Embryonic facial prominence (tissue), 1 donor: ENCODE results near the gene SLC7A10.

Experiments
- DNase-seq: peaks from one replicate; pipeline ENCODE4 v3.0.0-alpha.2; 2016; ENCODE audit errors: extremely low spot score

SLC7A10 gene

DNA sequence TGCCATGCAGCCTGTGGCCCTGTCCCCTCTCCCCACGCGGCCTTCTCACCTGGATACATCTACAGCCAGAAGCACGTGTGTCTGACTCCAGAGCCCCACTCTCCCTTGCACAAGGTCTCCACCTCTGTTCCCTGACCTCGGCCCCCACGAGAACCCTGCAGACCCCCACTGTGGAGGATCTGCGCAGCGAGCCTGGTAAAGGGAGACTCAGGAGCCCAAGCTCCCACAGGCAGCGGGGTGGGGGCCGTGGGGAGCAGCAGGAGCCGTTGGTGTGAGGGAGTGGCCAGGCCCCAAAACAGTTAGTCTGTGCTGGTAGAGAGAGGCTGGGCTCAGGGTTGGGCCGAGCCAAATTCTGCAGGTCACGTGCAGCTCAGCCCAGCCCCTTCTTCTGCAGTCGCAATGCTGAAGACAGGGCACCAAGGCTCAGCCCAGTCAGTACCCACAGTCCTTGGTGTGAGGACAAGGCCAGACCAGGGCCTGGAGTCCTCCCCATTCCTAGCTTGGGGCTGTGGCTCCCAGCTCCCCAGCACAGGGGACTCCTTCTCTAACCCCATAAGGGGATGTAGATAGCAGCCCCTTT, 28.7 kb upstream of the SLC7A10 start:
- no peak for DNase-seq

- DNase-seq: no peak
Observed at GRCh38 chr19:33252971-33253370, 27.3 kb upstream of the SLC7A10 start.

DNA sequence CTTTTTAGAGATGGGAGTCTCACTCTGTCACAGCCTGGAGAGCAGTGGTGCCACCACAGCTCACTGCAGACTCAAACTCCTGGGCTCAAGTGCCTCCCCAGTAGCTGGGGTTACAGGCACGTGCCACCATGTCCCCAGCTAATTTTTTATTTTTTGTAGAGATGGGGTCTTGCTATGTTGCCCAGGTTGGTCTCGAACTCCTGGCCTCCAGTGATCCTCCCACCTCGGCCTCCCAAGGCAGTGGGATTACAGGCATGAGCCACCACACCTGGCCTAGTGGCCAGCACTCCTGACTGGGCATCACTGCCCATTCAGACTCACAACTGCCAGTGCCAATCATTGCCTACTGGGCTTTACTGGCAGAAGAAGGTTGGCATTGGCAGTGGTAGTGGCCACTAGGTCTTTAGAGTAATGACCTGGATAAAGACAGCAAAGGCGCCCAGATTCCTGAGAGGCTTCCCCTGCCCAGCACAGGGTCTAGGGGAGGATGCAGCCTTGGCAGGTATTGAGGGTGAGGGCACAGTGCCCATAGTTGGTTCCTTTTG, 26.8 kb upstream of the SLC7A10 start:
- DNase-seq: no peak

- no peak for DNase-seq
Observed at GRCh38 chr19:33251526-33252090, 26.0 kb upstream of the SLC7A10 start.

GRCh38 chr19:33251076-33251475, 25.4 kb upstream of the SLC7A10 start:
- DNase-seq: no peak

DNA sequence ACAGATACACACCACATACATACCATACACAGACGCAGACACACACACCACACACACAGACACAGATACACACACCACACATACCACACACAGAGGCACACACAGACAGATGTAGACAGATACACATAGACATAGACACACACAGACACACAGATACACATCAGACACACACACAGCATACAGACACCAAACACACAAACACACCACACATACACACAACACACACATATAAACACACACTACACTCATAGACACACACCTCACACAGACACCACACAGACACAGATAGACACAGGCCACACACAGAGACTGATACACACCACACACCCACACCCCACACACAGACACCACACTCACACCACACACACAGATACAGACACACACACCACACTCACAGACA, 24.9 kb upstream of the SLC7A10 start:
- no peak for DNase-seq

GRCh38 chr19:33249740-33250366, 24.2 kb upstream of the SLC7A10 start:
- DNase-seq: no peak

- no peak for DNase-seq
Observed at GRCh38 chr19:33248954-33249613, 23.4 kb upstream of the SLC7A10 start.

- no peak for DNase-seq
Observed at GRCh38 chr19:33248553-33248953, 22.9 kb upstream of the SLC7A10 start.

DNA sequence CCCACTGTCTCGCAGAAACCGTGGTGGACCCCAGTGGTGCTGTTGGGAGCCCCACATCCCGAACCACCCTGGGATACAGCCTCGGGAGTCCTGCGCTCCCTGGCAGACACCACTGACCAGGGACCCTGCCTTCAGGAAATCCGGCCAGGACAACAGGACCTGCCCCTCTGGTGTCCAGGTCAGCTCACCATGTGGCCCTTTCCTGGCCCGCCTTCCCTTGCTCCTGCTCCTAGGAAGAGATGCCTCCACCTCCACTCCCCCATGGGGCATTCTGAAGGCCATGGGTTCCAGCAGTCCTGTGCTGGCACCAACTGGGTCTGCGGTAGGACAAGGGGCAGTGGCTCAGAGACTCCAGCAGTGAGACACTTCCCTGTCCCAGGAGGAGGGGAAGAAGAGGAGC, 22.5 kb upstream of the SLC7A10 start:
- no peak for DNase-seq

DNA sequence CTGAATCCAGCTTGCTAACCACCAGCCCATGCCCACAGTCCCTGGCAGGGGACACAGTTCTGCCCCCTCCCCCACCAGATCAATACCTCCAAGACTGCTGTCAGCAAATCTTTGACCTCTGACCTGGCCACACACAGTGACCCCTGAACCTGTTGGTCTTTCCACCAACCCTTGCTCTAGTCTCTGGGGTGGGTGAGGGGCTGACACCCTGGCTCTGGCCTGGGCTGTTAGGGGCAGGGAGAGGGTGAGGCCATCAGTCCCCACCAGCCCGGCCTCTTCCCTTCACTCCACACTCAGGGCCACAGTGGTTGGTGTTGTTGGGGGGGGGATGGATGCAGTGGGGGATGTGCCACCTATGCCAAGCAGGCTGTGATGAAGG, 21.8 kb upstream of the SLC7A10 start:
- DNase-seq: no peak

DNA sequence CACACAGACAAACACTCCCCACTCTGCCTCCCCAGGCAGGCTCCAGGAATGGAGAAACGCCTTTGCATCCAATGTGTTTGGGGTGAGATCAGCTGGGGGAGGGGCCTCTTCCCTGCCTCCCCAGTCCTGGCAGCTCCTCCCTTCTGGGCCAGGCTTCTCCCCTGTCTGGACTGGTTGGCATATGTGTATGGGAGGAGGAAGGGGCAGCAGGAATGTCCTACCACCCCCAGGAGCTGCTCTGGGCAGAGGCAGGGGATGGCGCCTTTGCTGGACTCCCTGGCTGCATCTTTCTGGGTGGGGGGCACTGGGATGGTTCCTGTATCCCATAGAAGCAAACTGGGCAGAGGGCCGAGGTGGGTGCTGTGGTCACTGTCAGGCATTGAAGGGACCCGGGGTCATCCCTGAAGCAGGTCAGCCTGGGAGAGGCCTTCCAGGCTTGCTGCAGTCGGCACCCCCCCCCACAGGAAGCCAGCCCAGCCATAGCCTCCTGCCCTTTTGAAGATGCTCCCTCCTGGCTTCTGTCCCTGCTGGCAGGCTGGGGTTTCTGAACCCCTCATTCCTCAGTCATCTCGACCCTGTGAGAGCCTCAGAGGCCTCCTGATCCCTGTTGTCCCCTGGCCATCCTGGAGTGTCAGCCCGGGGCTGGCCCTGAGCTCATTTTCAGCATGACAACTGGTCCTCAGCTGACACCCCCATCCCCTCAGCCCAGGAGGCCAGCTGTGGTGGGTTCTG, 21.2 kb upstream of the SLC7A10 start:
- no peak for DNase-seq

GRCh38 chr19:33245948-33246708, 20.5 kb upstream of the SLC7A10 start:
- no peak for DNase-seq

- no peak for DNase-seq
Observed at GRCh38 chr19:33242911-33243310, 17.3 kb upstream of the SLC7A10 start.

- no peak for DNase-seq
Observed at GRCh38 chr19:33242131-33242530, 16.5 kb upstream of the SLC7A10 start.

DNA sequence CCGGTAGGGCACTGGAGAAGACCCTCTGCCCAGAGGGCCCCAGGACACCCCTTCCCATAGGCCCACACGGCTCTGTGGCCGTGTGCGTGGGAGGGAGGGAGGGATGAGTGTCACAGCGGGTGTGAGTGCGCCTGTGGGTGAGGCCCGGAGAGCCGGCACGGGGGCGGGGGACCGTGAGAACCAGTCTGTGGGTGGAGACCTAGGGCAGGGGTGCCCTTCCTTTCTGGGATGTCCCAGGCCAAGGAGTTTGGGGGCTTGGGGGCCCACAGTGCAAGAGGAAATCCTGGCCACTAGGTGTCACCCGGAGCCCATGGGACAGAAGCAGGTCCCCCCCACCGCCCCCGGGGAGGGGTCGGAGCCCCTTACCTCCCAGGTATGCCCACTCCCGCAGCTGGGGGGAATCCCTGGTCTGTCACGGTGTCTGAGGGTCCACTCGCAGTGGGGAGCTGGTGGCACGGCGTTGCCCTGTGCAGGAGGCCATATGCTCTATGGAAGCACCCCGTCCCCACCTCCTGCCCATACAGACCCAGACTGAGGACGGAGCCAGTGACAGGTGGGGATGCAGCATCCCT, 16.0 kb upstream of the SLC7A10 start:
- DNase-seq: no peak

DNA sequence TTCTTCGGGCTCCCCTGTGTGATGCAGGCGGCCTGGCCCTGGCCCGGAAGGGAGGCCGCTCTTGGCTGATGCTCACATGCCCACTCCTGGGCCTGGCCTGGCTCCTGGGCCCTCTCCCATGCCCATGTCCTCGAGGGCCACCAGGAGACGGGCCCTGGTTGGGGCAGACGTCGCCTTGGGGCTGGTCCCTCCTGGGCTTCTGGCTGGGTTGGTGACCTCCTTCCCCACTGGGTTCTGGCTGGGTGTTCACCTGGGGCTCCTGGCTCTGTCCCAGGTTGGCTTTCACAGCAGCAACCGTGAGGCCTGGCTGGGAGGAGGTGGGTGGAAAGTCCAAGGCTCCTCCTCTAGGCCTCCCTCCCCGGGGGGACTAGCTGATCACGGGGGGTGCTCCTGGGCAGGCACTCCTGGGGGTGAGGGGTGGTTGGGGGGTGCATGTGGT, 15.5 kb upstream of the SLC7A10 start:
- DNase-seq: no peak

DNA sequence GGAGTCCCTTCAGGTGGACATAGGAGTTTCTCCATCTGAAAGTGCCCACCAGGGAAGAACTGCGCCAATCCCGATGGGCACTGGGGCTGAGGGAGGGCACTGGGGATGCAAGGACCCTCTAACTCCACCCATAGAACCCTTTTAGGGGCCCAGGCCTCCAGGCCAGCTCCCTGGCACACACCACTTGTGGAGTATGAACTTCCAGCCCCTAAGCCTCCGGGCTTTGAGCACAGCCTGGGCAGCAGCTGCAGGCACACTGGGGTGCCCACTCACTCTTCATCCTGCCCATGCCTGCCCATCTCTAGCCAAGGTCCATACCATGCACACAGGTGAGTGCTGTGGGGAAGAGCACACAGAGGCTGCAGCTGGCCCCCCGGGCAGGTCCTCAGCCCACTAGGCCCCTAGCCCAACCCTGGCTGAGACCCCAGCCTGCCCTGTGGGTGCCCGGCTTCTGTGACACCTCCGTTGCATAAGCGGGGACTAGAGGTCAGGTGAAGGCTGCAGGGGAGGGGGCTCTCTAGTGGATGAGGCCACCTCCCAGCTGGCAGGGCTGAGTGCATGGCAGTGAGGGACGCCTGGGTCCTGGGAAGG, 14.6 kb upstream of the SLC7A10 start:
- no peak for DNase-seq

DNA sequence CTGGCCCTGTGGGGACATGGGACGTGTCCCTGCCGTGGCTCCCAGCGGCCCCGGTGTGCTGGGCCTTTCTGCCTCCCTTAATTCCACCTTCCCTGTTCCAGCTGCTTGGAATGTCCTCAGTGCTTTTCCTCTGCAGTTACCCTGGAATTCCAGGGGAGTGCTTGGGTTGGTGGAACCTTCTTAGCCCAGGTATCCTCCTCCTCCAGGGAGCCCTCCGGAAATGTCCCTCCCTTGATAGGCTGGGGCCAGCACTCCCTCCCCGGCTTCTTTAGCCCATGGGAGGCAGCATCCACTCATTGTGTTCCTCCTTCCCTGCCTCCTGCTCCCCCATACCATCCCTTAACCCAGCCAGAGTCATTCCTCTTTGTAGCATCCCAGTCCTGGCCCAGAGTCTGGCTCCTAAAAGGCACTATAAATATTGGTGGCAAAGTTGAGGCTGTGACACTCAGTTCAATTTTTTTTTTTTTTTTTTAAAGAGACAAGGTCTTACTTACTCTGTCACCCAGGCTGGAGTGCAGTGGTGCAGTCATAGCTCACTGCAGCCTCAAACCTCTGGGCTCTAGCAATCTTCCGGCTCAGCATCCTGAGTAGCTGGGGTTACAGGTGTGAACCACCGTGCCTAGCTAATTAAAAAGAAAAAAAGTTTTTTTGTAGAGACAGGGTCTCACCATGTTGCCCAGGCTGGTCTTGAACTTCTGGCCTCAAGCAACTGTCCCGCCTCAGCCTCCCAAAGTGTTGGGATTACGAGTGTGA, 13.7 kb upstream of the SLC7A10 start:
- DNase-seq: no peak
